ENCODE data around the gene PDLIM7. TPM values are rescaled to one million over a fixed set of nuclear protein-coding genes. Genes with fewer than 3 reads are reported as not detected.

The PDLIM7 gene
- total and polyA plus RNA-seq, 2 of the 8 experiments (the other 6 are each of a cell fraction or from before 2014, with no cell fraction given) = 67.3 to 94.2 TPM

DNA sequence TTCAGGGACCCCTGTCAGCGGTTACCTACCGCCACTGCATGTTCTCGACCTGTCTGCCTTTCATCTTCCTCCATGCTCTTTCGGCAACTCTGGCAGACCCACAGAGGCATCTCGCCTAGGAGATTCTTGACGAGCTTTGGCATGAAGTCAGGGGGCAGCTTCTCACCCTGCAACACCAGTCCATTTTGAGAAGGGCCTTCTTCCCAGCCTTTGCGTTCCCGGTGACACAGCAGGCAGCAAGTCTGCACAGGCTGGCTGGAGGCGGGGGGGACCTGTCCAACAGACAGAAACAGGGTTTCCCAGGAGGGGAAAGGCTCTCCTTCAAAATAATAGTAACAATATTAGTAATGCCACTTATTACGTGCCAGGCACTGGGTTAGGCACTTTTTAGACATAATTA lies 41.5 kb upstream of the PDLIM7 start (continued):
- TF ChIP-seq PHF8 (conservative IDR thresholded peaks at IDR 0.05; ENCODE audit: low read depth, low read length) = no peak
- TF ChIP-seq SUZ12 (IDR thresholded peaks at IDR 0.05; ENCODE audit: low read length) = no peak
- TF ChIP-seq YY1 (IDR thresholded peaks at IDR 0.05; ENCODE audit: low read depth, low read length) = no peak
- no peak for TF ChIP-seq TAF1 (IDR thresholded peaks at IDR 0.05; ENCODE audit: low read depth, low read length)

Data from H1 (cell line).